Activated T-cell treated with anti-CD3 and anti-CD28 coated beads, Interleukin-2, amount 50 U/mL, for 4 hours (primary cell): ENCODE results near the gene CHST12. TPM values are rescaled to one million over a fixed set of nuclear protein-coding genes. Genes with fewer than 3 reads are reported as not detected.

ENCODE experiments used
- ATAC-seq, 2 donors: fragments of 200-7000 bp; cut with Tn5 transposase; one replicate each; pipeline ENCODE4 v1.10.0; 2021
- DNase-seq: peaks from one replicate; pipeline ENCODE4 v3.0.0-alpha.2; 2020
- H3K27me3 Mint-ChIP-seq: one replicate; pipeline ENCODE4 v1.8.0; 2021; ENCODE audit warnings: low read depth, mixed read lengths
- H3K36me3 Mint-ChIP-seq: one replicate; pipeline ENCODE4 v1.8.0; 2022; ENCODE audit warnings: mixed read lengths; ENCODE audit not compliant: insufficient read depth
- H3K4me1 Mint-ChIP-seq: one replicate; pipeline ENCODE4 v1.8.0; 2021; ENCODE audit warnings: low read depth, mixed read lengths
- H3K4me3 Mint-ChIP-seq: one replicate; pipeline ENCODE4 v1.8.0; 2021; ENCODE audit warnings: mild to moderate bottlenecking, moderate library complexity, mixed read lengths
- H3K9me3 Mint-ChIP-seq: one replicate; pipeline ENCODE4 v1.8.0; 2021; ENCODE audit warnings: mixed read lengths
- total RNA-seq, 3 donors: library from RNA; stranded (reverse); gene quantifications; one replicate each; pipeline ENCODE4 v1.2.1, GENCODE V29; 2021

The CHST12 gene
- total RNA-seq, 3 donors from 2014 or later = 4.9 to 6.5 (median 5.9) TPM

DNA sequence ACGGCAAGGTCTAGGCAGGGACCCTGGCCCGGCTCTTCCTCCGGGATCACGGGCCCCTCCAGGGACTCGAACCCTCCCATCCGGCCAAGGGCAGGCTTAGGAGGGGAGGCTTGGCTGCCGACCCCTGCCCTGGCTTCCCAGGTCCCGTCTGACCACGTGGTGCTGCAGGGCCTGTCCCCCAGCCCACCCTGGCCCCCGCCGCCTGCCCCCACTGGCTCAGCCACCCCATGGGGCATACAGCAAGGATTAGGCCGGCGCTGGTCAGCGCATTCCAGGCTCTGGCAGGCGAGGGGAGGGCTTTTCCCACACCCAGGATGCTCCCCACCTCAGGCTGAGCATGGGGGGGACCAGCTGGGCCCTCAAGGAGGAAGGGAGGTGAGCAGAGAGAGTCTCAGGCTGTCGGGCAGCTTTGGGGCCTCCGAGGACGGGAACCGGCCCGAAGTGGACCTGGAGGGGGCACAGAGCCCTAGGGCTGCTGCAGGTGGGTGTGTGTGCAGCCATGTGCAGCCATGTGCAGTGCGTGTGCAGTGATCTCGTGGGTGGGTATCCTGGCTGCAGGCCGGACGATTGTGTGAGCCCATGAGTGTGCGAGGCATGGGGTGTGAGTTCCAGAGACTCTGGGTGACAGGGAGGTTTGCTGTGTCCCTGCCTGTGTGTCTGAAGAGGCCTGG lies 73.5 kb downstream of the CHST12 start:
- ATAC-seq (no peak), DNase-seq (no peak)
- Mint-ChIP-seq H3K4me1 (no peaks in the 10 kb centered on the region), H3K4me3 (no peak overlapping the region), H3K36me3 (no peaks in the 10 kb centered on the region), H3K9me3 (no peaks in the 10 kb centered on the region), H3K27me3 (no peaks in the 10 kb centered on the region)

DNA sequence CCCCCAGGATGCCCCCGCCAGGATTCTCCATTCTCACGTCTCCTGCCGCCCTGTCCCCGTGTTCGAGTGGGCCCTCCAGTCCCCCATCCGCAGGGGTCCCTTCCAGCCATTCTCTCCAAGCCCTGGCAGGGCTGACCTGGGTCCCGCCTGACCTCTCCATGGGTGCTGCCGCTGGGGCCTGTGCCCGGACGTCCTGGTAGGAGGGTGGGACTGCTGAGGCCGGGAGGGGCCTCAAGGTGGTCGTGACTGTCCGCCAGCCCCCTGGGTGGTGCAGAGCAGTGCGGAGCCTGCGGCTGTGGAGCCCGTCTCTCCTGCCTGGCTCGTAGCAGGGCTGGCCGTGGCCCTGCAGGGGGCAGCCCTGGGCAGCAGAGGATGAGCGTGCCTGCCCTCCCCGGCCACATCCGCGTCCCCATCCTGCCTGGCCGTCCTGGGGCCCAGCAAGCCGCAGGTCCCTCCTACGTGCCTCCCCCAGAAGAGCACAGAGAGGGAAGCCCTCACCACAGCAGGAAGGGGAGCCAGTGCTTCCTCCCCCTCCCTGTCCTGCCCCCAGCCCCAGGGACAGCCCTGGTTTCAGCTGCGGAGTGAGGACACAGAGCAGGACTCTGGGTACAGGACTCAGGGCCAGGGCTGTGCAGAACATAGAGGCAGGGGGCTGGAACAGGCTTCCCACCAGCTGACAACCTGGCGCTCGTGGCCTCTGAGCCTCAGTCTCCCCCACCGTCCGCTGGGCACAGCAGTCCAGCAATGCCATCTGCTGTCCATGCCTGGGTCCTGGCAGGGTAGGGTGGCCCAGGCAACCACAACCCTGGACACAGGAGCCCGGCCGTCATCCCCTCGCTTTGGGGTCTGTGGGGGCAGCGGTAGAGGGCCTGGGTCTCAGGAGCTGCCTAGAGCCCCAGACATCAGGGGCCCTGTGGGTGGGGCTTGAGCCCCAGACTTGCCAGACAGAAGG lies 74.3 kb downstream of the CHST12 start:
- Mint-ChIP-seq H3K9me3 (peaks cover 2% of the 10 kb centered on the region), H3K27me3 (no peaks in the 10 kb centered on the region), H3K36me3 (no peaks in the 10 kb centered on the region), H3K4me3 (no peak overlapping the region), H3K4me1 (no peaks in the 10 kb centered on the region)
- ATAC-seq (peak; percentile 93 to 95), DNase-seq (peak; percentile 44)

DNA sequence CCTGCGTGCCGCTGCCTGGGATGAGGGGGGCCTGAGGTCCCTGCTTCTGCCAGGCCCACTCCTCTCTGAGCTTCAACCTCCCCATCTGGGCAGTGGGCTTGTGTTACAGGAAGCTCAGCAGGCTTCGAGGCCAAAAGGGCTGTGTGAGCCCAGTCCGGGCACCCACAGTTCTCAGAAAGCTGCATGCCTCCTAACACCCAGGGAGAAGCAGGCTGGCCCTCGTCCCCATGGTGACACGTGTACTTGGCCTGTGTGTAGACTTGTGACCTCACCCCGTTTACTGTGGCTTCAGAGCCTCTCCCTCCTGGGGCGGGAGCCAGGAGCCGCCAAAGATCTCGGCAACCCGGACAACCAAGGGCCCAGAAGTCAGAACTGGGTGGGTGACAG lies 75.0 kb downstream of the CHST12 start:
- Mint-ChIP-seq H3K36me3 (no peaks in the 10 kb centered on the region), H3K27me3 (no peaks in the 10 kb centered on the region), H3K4me3 (no peak overlapping the region), H3K9me3 (peaks cover 6% of the 10 kb centered on the region), H3K4me1 (no peaks in the 10 kb centered on the region)
- DNase-seq (no peak), ATAC-seq (no peak)

DNA sequence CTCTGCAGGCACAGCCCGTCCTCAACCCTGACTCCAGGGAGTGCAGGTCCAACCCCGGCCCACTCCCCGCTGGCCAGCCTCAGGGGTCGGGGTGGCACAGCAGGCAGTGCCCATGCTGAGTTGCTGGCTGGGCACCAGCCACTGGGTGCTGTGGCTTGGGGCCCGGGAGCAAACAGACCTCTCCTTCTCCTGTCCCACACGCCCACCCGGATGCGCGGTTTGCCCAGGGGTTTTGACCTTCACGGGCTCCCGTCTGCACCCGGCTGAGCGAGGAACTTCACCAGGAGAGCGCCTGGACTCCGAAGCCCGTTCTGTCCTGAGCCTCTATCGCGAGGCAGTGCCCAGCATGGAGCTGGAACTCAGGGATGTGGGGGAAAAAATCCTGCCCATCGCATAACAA lies 75.4 kb downstream of the CHST12 start:
- no peaks in the 10 kb centered on the region for H3K27me3 Mint-ChIP-seq
- ATAC-seq (no peak), DNase-seq (no peak)
- no peaks in the 10 kb centered on the region for H3K36me3 Mint-ChIP-seq
- H3K4me3 Mint-ChIP-seq = no peak overlapping the region
- peaks cover 6% of the 10 kb centered on the region for H3K9me3 Mint-ChIP-seq
- no peaks in the 10 kb centered on the region for H3K4me1 Mint-ChIP-seq

- Mint-ChIP-seq H3K9me3 (peaks cover 6% of the 10 kb centered on the region), H3K27me3 (no peaks in the 10 kb centered on the region), H3K4me1 (no peaks in the 10 kb centered on the region), H3K36me3 (no peaks in the 10 kb centered on the region), H3K4me3 (no peak overlapping the region)
- ATAC-seq (no peak), DNase-seq (no peak)
Measured at GRCh38 chr7:2479276-2480069, 76.1 kb downstream of the CHST12 start.

DNA sequence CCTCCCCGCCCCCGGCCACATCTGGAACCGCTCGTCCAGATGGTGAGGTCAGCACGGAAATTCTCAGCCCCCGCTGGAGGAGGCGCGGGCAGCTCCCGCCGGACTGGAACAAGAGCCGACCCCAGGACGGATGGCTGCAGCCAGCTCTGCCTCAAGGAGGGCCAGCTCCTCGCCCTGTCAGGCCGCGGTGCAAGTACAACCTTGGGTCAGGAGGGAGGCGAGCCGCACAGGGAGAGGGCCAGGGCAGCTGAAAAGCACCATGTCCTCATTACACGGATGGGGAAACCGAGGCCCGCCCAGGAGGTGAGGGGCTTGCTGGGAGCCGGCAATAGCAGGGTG lies 76.6 kb downstream of the CHST12 start:
- H3K36me3 Mint-ChIP-seq = no peaks in the 10 kb centered on the region
- no peak for DNase-seq
- ATAC-seq = no peak
- H3K27me3 Mint-ChIP-seq = peaks cover 1% of the 10 kb centered on the region
- H3K9me3 Mint-ChIP-seq = peaks cover 6% of the 10 kb centered on the region
- no peaks in the 10 kb centered on the region for H3K4me1 Mint-ChIP-seq
- no peak overlapping the region for H3K4me3 Mint-ChIP-seq

- ATAC-seq = no peak
- H3K9me3 Mint-ChIP-seq = peaks cover 6% of the 10 kb centered on the region
- H3K4me3 Mint-ChIP-seq = no peak overlapping the region
- peaks cover 1% of the 10 kb centered on the region for H3K27me3 Mint-ChIP-seq
- no peaks in the 10 kb centered on the region for H3K36me3 Mint-ChIP-seq
- DNase-seq = no peak
- H3K4me1 Mint-ChIP-seq = no peaks in the 10 kb centered on the region
Measured at GRCh38 chr7:2481195-2481594, 77.8 kb downstream of the CHST12 start.

DNA sequence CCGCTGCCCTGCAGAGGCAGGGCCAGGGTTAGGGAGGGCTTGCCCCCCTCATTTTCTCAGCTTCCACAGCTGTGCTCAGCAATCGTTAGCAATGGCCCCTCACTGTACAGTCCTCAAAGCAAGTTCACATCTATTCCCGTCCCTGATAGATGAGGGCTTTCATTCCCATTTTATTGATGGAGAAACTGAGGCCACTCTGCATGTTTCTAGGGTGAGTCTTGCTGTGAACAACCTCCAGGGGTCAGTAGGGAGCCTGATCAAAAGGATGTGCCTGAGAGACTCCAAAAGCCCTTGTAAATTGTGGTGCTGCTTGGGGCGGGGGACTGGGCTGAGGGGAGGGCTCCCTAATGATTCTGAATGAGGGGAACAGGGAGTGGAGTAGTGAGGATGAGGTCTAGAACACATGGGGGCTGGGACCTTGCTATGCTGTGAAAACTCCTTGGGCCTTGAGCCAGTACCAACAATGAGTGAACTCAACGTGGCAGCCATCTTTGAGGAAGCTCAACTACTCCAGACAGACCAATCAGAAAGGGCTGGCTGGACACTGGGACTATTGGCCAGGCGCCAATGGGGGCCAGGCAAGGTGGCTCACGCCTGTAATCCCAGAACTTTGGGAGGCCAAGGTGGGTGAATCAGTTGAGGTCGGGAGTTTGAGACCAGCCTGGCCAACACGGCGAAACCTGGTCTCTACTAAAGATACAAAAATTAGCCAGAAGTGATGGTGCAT lies 79.5 kb downstream of the CHST12 start:
- no peak for ATAC-seq
- H3K9me3 Mint-ChIP-seq = peaks cover 6% of the 10 kb centered on the region
- H3K4me3 Mint-ChIP-seq = no peak overlapping the region
- H3K27me3 Mint-ChIP-seq = peaks cover 1% of the 10 kb centered on the region
- no peaks in the 10 kb centered on the region for H3K36me3 Mint-ChIP-seq
- DNase-seq = no peak
- H3K4me1 Mint-ChIP-seq = no peaks in the 10 kb centered on the region

DNA sequence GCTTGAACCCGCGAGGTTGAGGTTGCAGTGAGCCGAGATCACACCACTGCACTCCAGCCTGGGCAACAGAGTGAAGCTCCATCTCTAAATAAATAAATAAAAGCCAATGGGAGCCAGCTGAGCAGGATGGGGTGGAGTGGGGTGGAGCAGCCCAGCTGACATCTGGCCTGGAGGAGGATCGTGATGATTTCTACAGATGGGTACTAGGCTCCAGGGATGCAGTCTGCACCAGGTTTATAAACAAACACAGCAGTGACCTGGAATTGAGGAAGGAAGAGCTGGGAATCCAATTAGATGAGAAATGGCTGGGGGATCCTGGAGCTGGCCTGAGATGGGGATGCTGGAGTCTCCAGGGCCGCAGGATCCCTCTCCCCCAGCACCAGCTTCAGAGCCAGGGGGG lies 80.1 kb downstream of the CHST12 start:
- peaks cover 6% of the 10 kb centered on the region for H3K9me3 Mint-ChIP-seq
- no peak overlapping the region for H3K4me3 Mint-ChIP-seq
- H3K27me3 Mint-ChIP-seq = peaks cover 1% of the 10 kb centered on the region
- DNase-seq (no peak), ATAC-seq (no peak)
- no peaks in the 10 kb centered on the region for H3K36me3 Mint-ChIP-seq
- H3K4me1 Mint-ChIP-seq = no peaks in the 10 kb centered on the region

DNA sequence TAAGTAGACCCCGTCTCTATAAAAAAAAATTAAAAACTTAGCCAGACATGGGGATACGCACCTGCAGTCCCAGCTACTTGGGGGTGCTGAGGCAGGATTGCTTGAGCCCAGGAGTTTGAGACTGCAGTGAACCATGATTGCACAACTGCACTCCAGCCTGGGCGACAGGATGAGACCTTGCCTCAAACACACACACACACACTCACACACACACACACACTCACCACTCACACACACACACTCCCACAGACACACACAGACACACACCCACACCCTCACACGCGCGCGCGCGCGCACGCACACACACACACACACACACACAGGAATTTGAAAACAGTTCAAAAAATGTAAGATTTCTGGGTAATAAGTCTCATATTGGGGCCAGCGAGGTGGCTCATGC lies 81.5 kb downstream of the CHST12 start:
- peaks cover 2% of the 10 kb centered on the region for H3K4me1 Mint-ChIP-seq
- H3K9me3 Mint-ChIP-seq = peaks cover 6% of the 10 kb centered on the region
- no peaks in the 10 kb centered on the region for H3K36me3 Mint-ChIP-seq
- no peak overlapping the region for H3K4me3 Mint-ChIP-seq
- DNase-seq (no peak), ATAC-seq (no peak)
- H3K27me3 Mint-ChIP-seq = peaks cover 1% of the 10 kb centered on the region

DNA sequence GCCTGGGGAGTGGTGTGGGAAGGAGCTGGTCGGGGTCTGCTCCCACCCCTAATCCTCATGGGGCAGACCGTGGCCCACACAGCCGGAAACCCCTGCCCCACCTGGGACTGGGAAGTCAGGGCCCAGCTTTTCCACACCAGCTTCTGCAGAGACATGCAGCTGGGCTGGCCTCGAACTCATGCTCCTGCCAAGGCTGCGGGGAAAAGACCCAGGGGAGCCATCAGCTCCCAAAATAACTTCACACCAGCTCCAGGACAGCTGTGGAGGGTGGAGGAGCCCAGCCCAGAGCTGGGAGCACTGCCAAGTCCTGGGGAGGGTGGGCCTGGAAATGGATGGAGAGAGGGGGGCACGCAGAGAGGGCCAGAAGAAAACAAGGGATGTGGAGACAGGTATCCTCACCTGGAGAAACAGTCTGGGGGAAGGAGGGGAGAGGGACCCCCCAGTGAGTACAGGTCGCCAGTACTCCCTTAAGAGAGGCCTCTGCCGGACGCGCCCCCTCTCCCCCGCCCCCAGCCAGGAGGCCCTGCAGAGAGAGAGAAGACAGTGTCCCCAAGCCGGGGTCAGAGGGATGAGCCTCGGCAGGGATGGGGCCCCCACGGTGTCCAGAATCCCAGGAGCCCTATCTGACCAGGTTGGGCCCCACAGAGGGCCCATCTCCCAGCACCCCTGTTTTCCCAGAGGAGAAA lies 84.3 kb downstream of the CHST12 start:
- Mint-ChIP-seq H3K9me3 (peaks cover 3% of the 10 kb centered on the region), H3K4me3 (no peak overlapping the region)

DNA sequence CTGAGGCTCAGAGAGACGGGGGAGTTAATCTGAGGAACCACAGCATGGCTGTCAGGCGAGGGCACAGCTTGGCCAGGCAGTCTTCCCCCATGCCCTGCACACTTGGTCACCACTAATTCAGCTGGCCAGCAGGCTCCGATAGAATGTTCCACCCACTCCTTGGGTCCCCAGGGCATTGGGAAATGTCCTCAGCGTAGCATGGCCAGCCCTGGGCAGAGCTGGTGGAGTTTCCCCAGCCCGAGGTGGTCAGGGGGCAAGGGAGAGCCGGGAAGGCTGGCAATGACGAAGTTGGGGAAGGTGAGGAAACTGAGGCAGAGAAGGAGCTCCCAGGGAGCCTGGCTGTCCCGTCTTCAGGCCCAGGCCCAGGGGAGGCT lies 84.8 kb downstream of the CHST12 start:
- ATAC-seq (no peak), DNase-seq (no peak)
- no peaks in the 10 kb centered on the region for H3K9me3 Mint-ChIP-seq
- H3K36me3 Mint-ChIP-seq = no peaks in the 10 kb centered on the region
- peaks cover 1% of the 10 kb centered on the region for H3K27me3 Mint-ChIP-seq
- H3K4me1 Mint-ChIP-seq = peaks cover 2% of the 10 kb centered on the region
- H3K4me3 Mint-ChIP-seq = no peak overlapping the region

More for the DNA sequence above, 84.3 kb downstream of the CHST12 start:
- peaks cover 1% of the 10 kb centered on the region for H3K27me3 Mint-ChIP-seq
- H3K36me3 Mint-ChIP-seq = no peaks in the 10 kb centered on the region
- ATAC-seq (no peak), DNase-seq (no peak)
- peaks cover 2% of the 10 kb centered on the region for H3K4me1 Mint-ChIP-seq

DNA sequence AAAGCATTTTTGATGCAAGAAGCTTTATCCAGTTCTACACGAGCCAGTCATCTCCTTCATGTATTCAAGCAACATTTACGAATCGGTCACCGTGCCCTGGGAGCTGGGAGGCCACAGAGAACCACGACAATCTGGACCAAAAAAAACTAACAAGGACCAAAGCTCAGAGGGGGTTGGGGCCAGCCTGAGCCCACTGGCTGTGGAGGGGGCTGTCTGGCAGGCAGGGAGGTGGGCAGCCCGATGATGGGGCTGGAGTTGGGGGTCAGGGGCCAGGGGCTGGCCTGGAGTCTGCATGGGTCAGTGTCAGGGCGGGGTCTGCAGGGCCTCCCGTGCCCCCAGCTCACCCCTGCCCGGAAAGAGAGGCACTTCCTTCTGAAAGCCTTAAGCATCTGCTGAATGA lies 85.3 kb downstream of the CHST12 start:
- peaks cover 1% of the 10 kb centered on the region for H3K27me3 Mint-ChIP-seq
- H3K9me3 Mint-ChIP-seq = no peaks in the 10 kb centered on the region
- H3K4me1 Mint-ChIP-seq = peaks cover 2% of the 10 kb centered on the region
- ATAC-seq = no peak
- H3K36me3 Mint-ChIP-seq = no peaks in the 10 kb centered on the region
- no peak for DNase-seq
- H3K4me3 Mint-ChIP-seq = no peak overlapping the region
